Measurements from ENCODE around the gene SFRP4.

- TF ChIP-seq CTCF (conservative IDR thresholded peaks at IDR 0.05) (no peak), EZH2 (IDR thresholded peaks at IDR 0.05; ENCODE audit: low read depth) (no peak)
These were observed 1.2 kb downstream of the SFRP4 start for GRCh38 chr7:37915438-37915837.

All from PC-9 (cell line).